ENCODE data around the gene PRICKLE4.
A peak's percentile ranks its signal among the peaks of the same experiment; 100 is the strongest.

DNA sequence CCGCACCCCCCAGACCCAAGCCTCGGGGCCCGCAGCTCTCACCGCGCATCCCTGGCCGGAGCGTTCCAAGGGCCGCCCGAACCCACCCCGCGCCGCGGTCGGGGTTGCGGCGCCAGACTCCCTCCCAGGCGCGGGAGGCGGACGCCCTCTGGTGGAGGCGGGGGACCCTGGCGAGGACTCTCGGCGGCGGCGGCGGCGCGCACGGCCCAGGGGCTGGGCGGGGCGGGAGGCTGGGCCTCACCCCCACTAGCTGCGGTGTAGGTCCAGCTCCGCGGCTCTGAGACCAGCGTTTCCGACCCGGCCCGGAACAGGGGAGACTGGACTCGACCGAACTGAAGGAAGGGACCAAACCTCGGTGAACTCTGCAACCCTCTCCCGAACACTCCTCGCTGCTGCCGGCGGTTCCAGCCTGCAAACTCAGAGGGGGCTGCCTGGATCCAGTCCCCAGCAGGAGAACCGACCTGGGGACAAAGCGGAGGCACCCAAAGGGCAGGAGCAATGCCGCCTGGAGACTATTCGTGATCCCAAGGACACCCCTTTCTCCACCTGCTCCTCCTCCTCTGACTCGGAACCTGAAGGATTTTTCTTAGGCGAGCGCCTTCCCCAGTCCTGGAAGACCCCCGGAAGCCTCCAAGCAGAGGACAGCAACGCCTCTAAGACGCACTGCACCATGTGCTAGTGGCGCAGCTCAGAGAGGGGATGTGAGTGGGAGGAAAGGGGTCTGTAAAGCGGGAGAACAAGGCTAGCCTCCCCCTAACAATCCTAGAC is 6.1 kb downstream of the PRICKLE4 start:
- TF ChIP-seq, protein P1, sequence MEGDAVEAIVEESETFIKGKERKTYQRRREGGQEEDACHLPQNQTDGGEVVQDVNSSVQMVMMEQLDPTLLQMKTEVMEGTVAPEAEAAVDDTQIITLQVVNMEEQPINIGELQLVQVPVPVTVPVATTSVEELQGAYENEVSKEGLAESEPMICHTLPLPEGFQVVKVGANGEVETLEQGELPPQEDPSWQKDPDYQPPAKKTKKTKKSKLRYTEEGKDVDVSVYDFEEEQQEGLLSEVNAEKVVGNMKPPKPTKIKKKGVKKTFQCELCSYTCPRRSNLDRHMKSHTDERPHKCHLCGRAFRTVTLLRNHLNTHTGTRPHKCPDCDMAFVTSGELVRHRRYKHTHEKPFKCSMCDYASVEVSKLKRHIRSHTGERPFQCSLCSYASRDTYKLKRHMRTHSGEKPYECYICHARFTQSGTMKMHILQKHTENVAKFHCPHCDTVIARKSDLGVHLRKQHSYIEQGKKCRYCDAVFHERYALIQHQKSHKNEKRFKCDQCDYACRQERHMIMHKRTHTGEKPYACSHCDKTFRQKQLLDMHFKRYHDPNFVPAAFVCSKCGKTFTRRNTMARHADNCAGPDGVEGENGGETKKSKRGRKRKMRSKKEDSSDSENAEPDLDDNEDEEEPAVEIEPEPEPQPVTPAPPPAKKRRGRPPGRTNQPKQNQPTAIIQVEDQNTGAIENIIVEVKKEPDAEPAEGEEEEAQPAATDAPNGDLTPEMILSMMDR (IDR thresholded peaks at IDR 0.05; ENCODE audit: poor library complexity, severe bottlenecking): peak; percentile 86
- TF ChIP-seq EZH2 (IDR thresholded peaks at IDR 0.05; ENCODE audit: borderline replicate concordance, insufficient read depth, low read length, poor library complexity, severe bottlenecking) (no peak), RAD21 (conservative IDR thresholded peaks at IDR 0.05) (peak; percentile 74), EP300 (conservative IDR thresholded peaks at IDR 0.05; ENCODE audit: poor library complexity, severe bottlenecking) (no peak), POLR2AphosphoS5 (IDR thresholded peaks at IDR 0.05) (peak; percentile 39), SMC3 (conservative IDR thresholded peaks at IDR 0.05; ENCODE audit: poor library complexity) (peak; percentile 79), TAF1 (IDR thresholded peaks at IDR 0.05; ENCODE audit: low read depth) (no peak)
- TF ChIP-seq, protein P2, sequence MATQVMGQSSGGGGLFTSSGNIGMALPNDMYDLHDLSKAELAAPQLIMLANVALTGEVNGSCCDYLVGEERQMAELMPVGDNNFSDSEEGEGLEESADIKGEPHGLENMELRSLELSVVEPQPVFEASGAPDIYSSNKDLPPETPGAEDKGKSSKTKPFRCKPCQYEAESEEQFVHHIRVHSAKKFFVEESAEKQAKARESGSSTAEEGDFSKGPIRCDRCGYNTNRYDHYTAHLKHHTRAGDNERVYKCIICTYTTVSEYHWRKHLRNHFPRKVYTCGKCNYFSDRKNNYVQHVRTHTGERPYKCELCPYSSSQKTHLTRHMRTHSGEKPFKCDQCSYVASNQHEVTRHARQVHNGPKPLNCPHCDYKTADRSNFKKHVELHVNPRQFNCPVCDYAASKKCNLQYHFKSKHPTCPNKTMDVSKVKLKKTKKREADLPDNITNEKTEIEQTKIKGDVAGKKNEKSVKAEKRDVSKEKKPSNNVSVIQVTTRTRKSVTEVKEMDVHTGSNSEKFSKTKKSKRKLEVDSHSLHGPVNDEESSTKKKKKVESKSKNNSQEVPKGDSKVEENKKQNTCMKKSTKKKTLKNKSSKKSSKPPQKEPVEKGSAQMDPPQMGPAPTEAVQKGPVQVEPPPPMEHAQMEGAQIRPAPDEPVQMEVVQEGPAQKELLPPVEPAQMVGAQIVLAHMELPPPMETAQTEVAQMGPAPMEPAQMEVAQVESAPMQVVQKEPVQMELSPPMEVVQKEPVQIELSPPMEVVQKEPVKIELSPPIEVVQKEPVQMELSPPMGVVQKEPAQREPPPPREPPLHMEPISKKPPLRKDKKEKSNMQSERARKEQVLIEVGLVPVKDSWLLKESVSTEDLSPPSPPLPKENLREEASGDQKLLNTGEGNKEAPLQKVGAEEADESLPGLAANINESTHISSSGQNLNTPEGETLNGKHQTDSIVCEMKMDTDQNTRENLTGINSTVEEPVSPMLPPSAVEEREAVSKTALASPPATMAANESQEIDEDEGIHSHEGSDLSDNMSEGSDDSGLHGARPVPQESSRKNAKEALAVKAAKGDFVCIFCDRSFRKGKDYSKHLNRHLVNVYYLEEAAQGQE (IDR thresholded peaks at IDR 0.05; ENCODE audit: borderline replicate concordance): no peak
